CD14-positive monocyte (primary cell): ENCODE data around the gene LRIG1. TPM values are rescaled to one million over a fixed set of nuclear protein-coding genes. Genes with fewer than 3 reads are reported as not detected.
A peak's percentile ranks its signal among the peaks of the same experiment; 100 is the strongest.

ENCODE experiments used
- DNase-seq, 3 donors: peaks; one replicate each; pipeline ENCODE4 v3.0.0-alpha.2; 2011 to 2022
- H2AFZ ChIP-seq: 2 replicates; pipeline ENCODE4 v1.6.0; 2012; ENCODE audit warnings: mild to moderate bottlenecking, low read depth, low read length, inconsistent platforms; ENCODE audit not compliant: insufficient read depth, poor library complexity, severe bottlenecking
- H3K27ac ChIP-seq, 2 donors: 1 replicate in 1 of 2; 2 replicates in 1 of 2; pipeline ENCODE4 v1.5.1; 2012 to 2013; ENCODE audit warnings: low read length in 2 of 2, control low read depth in 1 of 2, inconsistent platforms in 1 of 2, low read depth in 1 of 2, mild to moderate bottlenecking in 1 of 2
- H3K27me3 ChIP-seq, 2 donors: one replicate each; pipeline versions ENCODE4 v1.6.0 to v1.6.1; 2011 to 2013; ENCODE audit warnings: low read length in 2 of 2; ENCODE audit not compliant: control insufficient read depth in 2 of 2, insufficient read depth in 2 of 2
- H3K36me3 ChIP-seq, 2 donors: replicated peaks in 1 of 2; 1 replicate in 1 of 2; 2 replicates in 1 of 2; pipeline versions ENCODE4 v1.5.1 to v1.6.1; 2012 to 2013; ENCODE audit warnings: low read length in 2 of 2, control low read depth in 1 of 2, inconsistent platforms in 1 of 2, mild to moderate bottlenecking in 1 of 2; ENCODE audit not compliant: insufficient read depth in 2 of 2, control insufficient read depth in 1 of 2
- H3K4me1 ChIP-seq, 2 donors: 1 replicate in 1 of 2; 2 replicates in 1 of 2; pipeline versions ENCODE4 v1.5.1 to v1.6.1; 2012 to 2013; ENCODE audit warnings: low read length in 2 of 2, control low read depth in 1 of 2, inconsistent platforms in 1 of 2, mild to moderate bottlenecking in 1 of 2, moderate library complexity in 1 of 2; ENCODE audit not compliant: insufficient read depth in 2 of 2, control insufficient read depth in 1 of 2
- H3K4me2 ChIP-seq: replicated peaks from 2 replicates; pipeline ENCODE3; 2012; ENCODE audit warnings: low read length, moderate library complexity, mild to moderate bottlenecking; ENCODE audit not compliant: poor library complexity, severe bottlenecking; ENCODE audit errors: extremely low read depth
- H3K4me3 ChIP-seq, 3 experiments: fragments of 200-600 bp in 1 of 3; sonication (generic) in 1 of 3; replicated peaks in 1 of 3; 1 replicate in 2 of 3; 2 replicates in 1 of 3; pipeline ENCODE4 v1.5.1; 2011 to 2013; ENCODE audit warnings: low read length in 3 of 3, mild to moderate bottlenecking in 3 of 3, control low read depth in 2 of 3, low read depth in 2 of 3, inconsistent platforms in 1 of 3, moderate library complexity in 1 of 3
- H3K79me2 ChIP-seq: 2 replicates; pipeline ENCODE4 v1.6.0; 2012; ENCODE audit warnings: mild to moderate bottlenecking, control low read depth, inconsistent platforms, low read length, moderate library complexity; ENCODE audit not compliant: insufficient read depth
- H3K9ac ChIP-seq: 2 replicates; pipeline ENCODE4 v1.6.0; 2017; ENCODE audit warnings: low read length, mild to moderate bottlenecking; ENCODE audit not compliant: insufficient read depth, poor library complexity, severe bottlenecking
- H3K9me3 ChIP-seq, 2 donors: replicated peaks in 1 of 2; 1 replicate in 1 of 2; 2 replicates in 1 of 2; pipeline versions ENCODE4 v1.5.1 to v1.6.1; 2012 to 2013; ENCODE audit warnings: low read length in 2 of 2, control low read depth in 1 of 2; ENCODE audit not compliant: control insufficient read depth in 1 of 2, insufficient read depth in 1 of 2
- H4K20me1 ChIP-seq: 2 replicates; pipeline ENCODE4 v1.6.0; 2012; ENCODE audit warnings: mild to moderate bottlenecking, low read length, control low read depth, moderate library complexity; ENCODE audit not compliant: insufficient read depth
- H3K27ac Mint-ChIP-seq, 7 donors: one replicate each; pipeline ENCODE4 v1.8.0; 2020; ENCODE audit warnings: mild to moderate bottlenecking in 7 of 7, mixed read lengths in 7 of 7, moderate library complexity in 6 of 7, inconsistent platforms in 2 of 7
- H3K27me3 Mint-ChIP-seq, 3 donors: one replicate each; pipeline ENCODE4 v1.8.0; 2021 to 2022; ENCODE audit warnings: low read depth in 3 of 3, mild to moderate bottlenecking in 3 of 3, mixed read lengths in 3 of 3, moderate library complexity in 3 of 3, inconsistent platforms in 1 of 3
- H3K36me3 Mint-ChIP-seq, 2 donors: one replicate each; pipeline ENCODE4 v1.8.0; 2020; ENCODE audit warnings: mixed read lengths in 2 of 2, inconsistent platforms in 1 of 2, mild to moderate bottlenecking in 1 of 2
- H3K4me1 Mint-ChIP-seq: one replicate; pipeline ENCODE4 v1.8.0; 2020; ENCODE audit warnings: mild to moderate bottlenecking, mixed read lengths
- H3K4me3 Mint-ChIP-seq, 2 donors: one replicate each; pipeline ENCODE4 v1.8.0; 2020; ENCODE audit warnings: mild to moderate bottlenecking in 2 of 2, mixed read lengths in 2 of 2, moderate library complexity in 1 of 2
- H3K9me3 Mint-ChIP-seq, 7 donors: one replicate each; pipeline ENCODE4 v1.8.0; 2020 to 2022; ENCODE audit warnings: mixed read lengths in 7 of 7, mild to moderate bottlenecking in 6 of 7, moderate library complexity in 6 of 7, inconsistent platforms in 2 of 7
- WGBS: methylation state at CpG from one replicate; pipeline ENCODE4 v1.1.5; 2013; ENCODE audit warnings: missing lambda C conversion rate; ENCODE audit not compliant: insufficient coverage; 5-methylcytosine and 5-hydroxymethylcytosine counted together
- intact Hi-C, 2 donors: fragments of 100-400 bp; cut with micrococcal nuclease; formaldehyde crosslinking; loops; one replicate each; pipeline versions ENCODE4 v1.15.0 to v1.15.1; 2023
- polyA plus RNA-seq, 3 donors: library from polyadenylated mRNA; depleted of rRNA in 1 of 3; unstranded in 2 of 3; stranded (reverse) in 1 of 3; fragments of 300-500 nt in 2 of 3; fragments of >200 nt in 1 of 3; fragmentation: Illumina TruSeq in 2 of 3; gene quantifications; 1 replicate in 2 of 3; 2 replicates in 1 of 3; pipeline ENCODE4 v1.2.3, GENCODE V29; 2012 to 2021
- TF ChIP-seq, protein P1 (sequence below): fragments of 200-600 bp; IDR thresholded peaks from one replicate; pipeline ENCODE4 v1.8.0; 2022; ENCODE audit warnings: antibody characterized with exemption, mild to moderate bottlenecking

The LRIG1 gene
- polyA plus RNA-seq, 3 donors: 0.82 to 1.9 (median 1.0) TPM

DNA sequence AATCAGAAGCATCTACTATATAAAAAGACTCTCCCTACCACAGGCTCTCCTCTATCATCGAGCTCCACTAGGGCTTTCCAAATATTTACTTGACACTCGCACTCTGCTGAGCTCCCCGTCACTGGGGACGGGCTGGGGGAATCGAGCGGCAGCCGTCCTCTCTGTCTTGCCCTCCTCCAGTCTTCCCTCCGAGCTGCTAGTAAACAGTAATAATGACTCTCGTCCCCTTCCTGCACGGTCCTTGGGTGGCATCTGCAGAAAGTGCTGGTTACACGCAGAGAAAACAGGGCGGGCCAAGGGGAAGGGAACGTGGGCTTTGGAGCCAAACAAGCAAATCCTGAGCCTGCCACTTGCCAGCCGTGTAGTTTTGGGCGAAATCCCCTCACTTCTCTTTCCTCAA lies 96.6 kb downstream of the LRIG1 start:
- Mint-ChIP-seq H3K27me3 (peaks cover 0 to 2% (median 1%) of the 10 kb centered on the region in 3 donors), H3K4me3 (no peak overlapping the region), H3K36me3 (peaks cover 4 to 7% of the 10 kb centered on the region in 2 donors), H3K4me1 (no peaks in the 10 kb centered on the region), H3K9me3 (peaks cover 0 to 3% (median 0%) of the 10 kb centered on the region in 7 donors), H3K27ac (peak overlapping the region in 1 of 7 donors; percentile 47)
- 92% methylated on average over 12 of the region's 15 CpGs for WGBS
- H3K36me3 ChIP-seq: no peaks in the 10 kb centered on the region
- TF ChIP-seq, protein P1, sequence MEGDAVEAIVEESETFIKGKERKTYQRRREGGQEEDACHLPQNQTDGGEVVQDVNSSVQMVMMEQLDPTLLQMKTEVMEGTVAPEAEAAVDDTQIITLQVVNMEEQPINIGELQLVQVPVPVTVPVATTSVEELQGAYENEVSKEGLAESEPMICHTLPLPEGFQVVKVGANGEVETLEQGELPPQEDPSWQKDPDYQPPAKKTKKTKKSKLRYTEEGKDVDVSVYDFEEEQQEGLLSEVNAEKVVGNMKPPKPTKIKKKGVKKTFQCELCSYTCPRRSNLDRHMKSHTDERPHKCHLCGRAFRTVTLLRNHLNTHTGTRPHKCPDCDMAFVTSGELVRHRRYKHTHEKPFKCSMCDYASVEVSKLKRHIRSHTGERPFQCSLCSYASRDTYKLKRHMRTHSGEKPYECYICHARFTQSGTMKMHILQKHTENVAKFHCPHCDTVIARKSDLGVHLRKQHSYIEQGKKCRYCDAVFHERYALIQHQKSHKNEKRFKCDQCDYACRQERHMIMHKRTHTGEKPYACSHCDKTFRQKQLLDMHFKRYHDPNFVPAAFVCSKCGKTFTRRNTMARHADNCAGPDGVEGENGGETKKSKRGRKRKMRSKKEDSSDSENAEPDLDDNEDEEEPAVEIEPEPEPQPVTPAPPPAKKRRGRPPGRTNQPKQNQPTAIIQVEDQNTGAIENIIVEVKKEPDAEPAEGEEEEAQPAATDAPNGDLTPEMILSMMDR: no peak
- H3K9me3 ChIP-seq: no peaks in the 10 kb centered on the region
- no peaks in the 10 kb centered on the region for H3K27me3 ChIP-seq
- H3K4me2 ChIP-seq: no peak overlapping the region
- H3K4me1 ChIP-seq: no peaks in the 10 kb centered on the region
- H3K79me2 ChIP-seq: no peaks in the 10 kb centered on the region
- intact Hi-C loops: no loop called here
- H3K4me3 ChIP-seq: no peak overlapping the region
- no peak for DNase-seq
- no peak overlapping the region for H2AFZ ChIP-seq
- no peak overlapping the region for H3K9ac ChIP-seq
- H3K27ac ChIP-seq: no peak overlapping the region
- H4K20me1 ChIP-seq: no peaks in the 10 kb centered on the region

DNA sequence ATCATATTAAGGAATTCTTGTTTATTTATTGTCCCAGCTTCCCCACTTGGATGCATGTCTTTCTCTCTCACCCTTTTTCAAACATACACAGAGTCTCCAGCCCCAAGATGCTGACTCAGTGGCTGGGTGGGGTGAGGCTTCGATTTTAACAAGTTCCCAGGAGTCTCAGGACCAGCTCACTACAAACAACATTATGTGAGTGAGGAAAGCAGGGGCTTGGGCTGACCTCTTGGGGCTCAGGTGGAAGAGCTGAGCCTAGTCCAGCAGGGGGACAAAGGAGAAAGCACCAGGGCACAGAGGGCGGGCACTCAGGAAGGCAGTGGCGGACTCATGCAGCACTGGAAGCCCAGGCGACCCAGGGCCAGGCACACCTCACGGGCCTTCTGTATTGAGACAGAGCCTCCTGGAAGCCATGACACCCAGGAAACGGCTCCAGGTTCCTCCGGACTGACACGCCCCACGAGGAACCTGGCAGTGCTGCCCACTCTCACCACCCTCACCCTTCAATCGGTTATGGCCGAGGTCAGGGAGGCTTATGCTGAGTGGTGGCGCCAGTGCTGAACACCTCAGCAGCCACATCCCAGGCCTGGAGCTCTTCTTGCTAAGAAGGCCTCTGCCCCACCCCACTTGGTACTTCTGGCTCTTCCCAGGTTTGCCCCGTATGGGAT lies 97.4 kb downstream of the LRIG1 start:
- no peaks in the 10 kb centered on the region for H4K20me1 ChIP-seq
- no peak overlapping the region for H2AFZ ChIP-seq
- no peaks in the 10 kb centered on the region for H3K36me3 ChIP-seq
- Mint-ChIP-seq H3K4me1 (no peaks in the 10 kb centered on the region), H3K27ac (peak overlapping the region in 1 of 7 donors; percentile 68), H3K9me3 (peaks cover 0 to 3% (median 0%) of the 10 kb centered on the region in 7 donors), H3K4me3 (no peak overlapping the region), H3K27me3 (peaks cover 0 to 2% (median 1%) of the 10 kb centered on the region in 3 donors), H3K36me3 (peaks cover 4 to 7% of the 10 kb centered on the region in 2 donors)
- intact Hi-C loops: no loop called here
- peaks cover 0 to under 1% of the 10 kb centered on the region in 2 donors for H3K4me1 ChIP-seq
- WGBS: 86% methylated on average over 8 of the region's 13 CpGs
- no peak overlapping the region for H3K4me2 ChIP-seq
- no peak overlapping the region for H3K27ac ChIP-seq
- DNase-seq: no peak
- no peaks in the 10 kb centered on the region for H3K9me3 ChIP-seq
- no peaks in the 10 kb centered on the region for H3K79me2 ChIP-seq
- no peaks in the 10 kb centered on the region for H3K27me3 ChIP-seq
- no peak overlapping the region for H3K9ac ChIP-seq
- TF ChIP-seq, protein P1: no peak
- H3K4me3 ChIP-seq: no peak overlapping the region
